Measurements from ENCODE around the gene ENHO.
"Not testable (repeated sequence)": the region's sequence is repeated elsewhere in the genome, so short reads cannot be mapped to it uniquely, and the experiment has no call there.

Gene ENHO

DNA sequence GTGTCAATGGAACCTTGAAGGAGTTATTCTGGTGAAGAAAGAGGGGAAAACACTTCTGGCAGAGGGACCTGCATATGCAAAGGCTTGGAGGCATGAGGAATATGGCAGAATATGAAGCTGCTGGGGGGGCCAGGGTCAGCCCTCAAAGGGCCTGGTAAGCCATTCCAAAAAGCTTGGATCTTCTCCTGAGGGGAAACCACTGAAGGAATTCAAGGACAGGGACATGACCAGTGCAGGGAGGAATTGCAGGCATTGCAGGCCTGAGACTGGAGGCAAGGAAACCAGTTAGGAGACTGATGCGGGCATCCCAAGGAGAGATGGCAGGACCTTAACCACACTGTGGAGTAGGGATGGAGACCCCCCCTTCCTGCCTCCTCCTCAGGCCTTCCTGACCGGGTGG is 21.4 kb downstream of the ENHO start:
- no peak for TF ChIP-seq ZNF274 (IDR thresholded peaks at IDR 0.05; ENCODE audit: low read depth, low read length)
- no peak overlapping the region for H3K4me3 ChIP-seq (ENCODE audit: low read length)

DNA sequence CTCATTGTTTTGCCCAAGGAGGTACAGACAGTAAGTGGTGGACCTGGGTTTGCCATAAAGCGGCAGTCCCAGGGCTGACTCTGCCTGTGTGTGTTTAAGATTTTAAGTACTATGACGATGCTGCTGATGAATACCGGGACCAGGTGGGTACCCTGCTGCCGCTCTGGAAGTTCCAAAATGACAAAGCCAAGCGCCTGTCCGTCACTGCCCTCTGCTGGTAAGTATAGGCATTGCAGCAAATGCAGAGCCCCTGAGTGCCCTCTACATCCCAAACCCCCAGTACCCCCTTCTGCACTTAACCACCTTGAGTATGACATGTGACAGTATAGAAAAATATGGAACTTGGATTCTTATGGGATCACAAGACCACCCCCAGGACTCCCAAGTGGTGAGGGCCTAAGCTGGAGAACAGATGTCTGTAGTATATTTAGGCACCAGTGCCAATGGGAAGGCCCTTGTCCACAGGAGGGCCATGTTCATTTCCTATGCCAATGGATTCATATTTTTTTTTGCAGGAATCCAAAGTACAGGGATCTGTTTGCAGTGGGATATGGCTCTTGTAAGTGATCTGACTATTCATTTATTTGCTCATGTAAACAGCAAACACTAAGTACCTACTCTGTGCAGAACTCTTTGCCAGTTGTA is 22.0 kb downstream of the ENHO start:
- TF ChIP-seq ZNF274 (IDR thresholded peaks at IDR 0.05; ENCODE audit: low read depth, low read length), result no peak
- H3K4me3 ChIP-seq (ENCODE audit: low read length), result no peak overlapping the region

DNA sequence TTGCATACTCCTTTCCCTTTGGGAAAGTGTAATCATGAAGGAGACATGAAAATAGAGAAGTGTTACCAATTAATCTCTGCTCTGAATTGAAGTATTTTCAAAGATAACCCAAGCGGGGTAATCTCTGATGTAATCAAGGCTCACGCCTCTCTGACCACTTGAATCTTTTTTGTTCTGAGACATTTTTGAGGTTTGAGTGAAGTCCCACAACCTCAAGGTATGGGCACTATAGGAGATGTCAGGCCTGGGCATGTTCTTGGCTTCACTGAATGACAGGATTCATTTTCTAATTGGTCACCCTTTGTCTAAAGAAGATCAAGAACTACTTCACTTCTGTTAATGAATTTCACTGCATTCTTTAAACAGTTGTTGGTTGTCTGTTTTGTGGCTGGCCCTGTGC is 23.7 kb downstream of the ENHO start:
- no peak overlapping the region for H3K4me3 ChIP-seq (ENCODE audit: low read length)
- no peak for TF ChIP-seq ZNF274 (IDR thresholded peaks at IDR 0.05; ENCODE audit: low read depth, low read length)

DNA sequence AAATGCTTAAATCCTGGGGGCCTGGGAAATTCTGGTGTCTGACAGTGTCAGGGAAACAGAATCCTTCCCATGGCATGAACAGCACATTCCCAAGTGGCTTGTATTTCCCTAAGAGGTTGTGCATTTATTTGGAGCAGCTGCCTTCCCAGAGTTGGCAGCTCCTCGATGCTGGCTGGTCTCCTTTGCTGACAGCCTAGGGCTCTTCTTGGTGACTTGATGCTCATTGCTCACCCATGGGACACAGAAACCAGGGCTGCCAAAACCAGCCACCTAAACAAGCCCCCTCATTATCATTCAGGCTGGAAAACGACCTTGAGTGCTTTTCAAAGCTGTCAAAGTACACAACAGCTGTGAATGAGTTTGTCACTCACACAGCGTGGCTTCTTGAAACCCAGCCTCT is 24.2 kb downstream of the ENHO start:
- TF ChIP-seq ZNF274 (IDR thresholded peaks at IDR 0.05; ENCODE audit: low read depth, low read length), result no peak
- no peak overlapping the region for H3K4me3 ChIP-seq (ENCODE audit: low read length)

DNA sequence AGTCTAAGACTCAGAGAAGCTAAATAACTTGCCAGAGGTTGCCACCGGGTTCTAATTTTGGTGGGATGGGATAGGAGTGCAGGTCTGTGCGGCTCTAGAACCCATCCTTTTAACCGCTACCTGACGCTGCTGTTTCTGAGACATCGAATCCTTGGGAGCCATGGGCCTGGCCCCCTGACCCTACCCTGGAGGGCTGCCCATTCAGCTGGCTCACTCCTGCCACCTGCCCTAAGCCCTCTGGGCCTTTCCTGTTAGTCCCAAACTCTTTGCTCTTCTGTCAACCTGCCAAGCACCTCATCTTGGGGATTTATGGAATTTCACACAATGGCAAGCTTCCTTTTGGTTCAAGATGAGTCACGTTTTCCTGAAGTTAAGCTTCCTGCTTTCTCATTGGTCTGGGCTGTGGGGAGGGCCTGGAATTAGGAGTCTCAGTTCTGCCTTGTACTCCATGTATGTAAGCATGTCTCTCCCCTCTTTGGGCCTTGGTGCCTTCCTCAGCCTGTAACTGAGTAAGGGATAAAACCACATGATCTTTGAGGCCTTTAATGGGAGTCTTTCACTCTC is 26.6 kb downstream of the ENHO start:
- H3K4me3 ChIP-seq (ENCODE audit: low read length), result no peak overlapping the region
- TF ChIP-seq ZNF274 (IDR thresholded peaks at IDR 0.05; ENCODE audit: low read depth, low read length), result no peak

DNA sequence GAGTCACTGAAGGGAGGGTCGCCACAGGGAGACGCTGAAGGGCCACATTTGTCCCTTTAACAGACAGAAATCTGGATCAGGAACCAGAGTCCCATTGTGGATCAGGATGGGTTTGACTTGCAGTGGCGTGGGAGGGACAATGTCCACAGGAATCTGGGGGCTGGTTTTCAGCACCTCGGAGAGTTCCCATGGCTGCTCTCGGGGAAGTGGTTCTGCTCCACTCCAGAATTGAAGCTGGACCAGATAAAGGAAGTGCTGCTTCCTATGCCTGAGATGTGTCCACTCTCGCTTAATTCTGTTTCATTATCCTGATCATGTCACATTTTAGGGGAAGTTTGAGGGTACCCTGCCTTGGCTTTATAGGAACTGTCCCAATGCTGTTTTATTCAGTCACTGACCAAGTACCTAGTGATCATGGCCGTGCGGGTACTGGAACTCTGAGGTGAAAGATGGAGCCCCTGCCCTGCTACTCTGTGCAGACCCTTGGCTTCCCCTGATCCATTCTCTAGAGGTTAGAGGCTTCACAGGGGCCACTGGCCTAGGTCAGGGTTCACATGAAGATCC is 28.7 kb downstream of the ENHO start:
- H3K4me3 ChIP-seq (ENCODE audit: low read length), result no peak overlapping the region
- no peak for TF ChIP-seq ZNF274 (IDR thresholded peaks at IDR 0.05; ENCODE audit: low read depth, low read length)

DNA sequence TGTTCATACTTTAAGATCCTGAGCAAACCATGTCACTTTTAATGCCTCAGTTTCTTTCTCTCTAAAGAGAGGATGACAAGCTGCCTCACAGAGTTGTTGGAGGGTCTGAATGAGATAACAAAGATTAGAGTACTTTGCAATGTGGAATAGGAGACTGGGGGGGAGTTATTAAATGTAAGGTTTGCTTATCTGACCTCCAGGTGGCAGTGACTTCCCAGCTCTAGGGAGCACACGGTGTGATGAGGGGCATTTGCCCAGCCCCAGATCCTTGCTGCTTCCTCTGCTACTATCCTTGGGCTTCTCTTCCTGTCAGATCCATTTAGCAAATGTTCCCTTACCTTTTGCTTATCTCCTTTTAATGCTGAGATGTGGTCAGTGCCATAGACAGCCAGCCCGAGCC is 30.7 kb downstream of the ENHO start:
- no peak for TF ChIP-seq ZNF274 (IDR thresholded peaks at IDR 0.05; ENCODE audit: low read depth, low read length)
- no peak overlapping the region for H3K4me3 ChIP-seq (ENCODE audit: low read length)

DNA sequence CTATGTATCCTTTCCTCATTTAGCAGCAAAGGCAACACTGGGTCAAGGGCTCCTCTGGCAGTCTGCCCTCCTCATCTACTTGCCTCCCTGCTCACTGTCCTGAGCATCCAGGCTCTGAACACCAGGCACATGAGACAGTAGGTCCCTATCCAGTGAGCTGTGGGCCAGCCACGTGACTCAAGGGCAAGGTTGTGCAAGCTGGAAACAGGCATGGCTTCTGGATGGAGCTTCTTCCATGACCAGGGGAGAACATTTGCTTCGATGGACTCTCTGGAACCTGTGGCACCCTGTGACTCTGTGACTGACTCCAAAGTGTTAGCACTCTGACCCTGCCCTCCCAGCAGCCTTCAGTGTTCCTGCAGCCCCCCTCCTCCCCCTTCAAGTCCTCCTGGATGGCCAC is 31.2 kb downstream of the ENHO start:
- no peak for TF ChIP-seq ZNF274 (IDR thresholded peaks at IDR 0.05; ENCODE audit: low read depth, low read length)

DNA sequence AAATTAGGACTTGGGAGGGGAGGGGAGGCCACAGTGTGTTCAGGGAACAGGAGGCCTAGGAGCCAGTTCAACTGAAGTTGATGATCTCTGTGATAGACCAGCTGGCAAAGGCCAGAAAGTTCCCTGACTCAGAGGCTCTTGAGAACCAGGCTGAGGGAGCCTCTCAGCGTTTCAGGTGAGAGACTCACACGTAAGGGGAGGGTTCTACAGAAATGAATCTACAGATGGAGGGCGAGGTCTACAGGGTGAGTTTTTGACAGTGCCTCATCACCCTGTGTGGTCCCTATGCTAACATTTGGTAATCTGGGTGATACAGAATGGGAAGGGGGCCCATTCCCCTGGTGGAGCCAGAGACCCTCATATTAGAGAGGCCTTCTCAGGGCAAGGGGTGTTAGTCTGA is 32.0 kb downstream of the ENHO start:
- TF ChIP-seq ZNF274 (IDR thresholded peaks at IDR 0.05; ENCODE audit: low read depth, low read length), result no peak

More for the DNA sequence above, 31.2 kb downstream of the ENHO start:
- H3K4me3 ChIP-seq (ENCODE audit: low read length), result no peak overlapping the region

DNA sequence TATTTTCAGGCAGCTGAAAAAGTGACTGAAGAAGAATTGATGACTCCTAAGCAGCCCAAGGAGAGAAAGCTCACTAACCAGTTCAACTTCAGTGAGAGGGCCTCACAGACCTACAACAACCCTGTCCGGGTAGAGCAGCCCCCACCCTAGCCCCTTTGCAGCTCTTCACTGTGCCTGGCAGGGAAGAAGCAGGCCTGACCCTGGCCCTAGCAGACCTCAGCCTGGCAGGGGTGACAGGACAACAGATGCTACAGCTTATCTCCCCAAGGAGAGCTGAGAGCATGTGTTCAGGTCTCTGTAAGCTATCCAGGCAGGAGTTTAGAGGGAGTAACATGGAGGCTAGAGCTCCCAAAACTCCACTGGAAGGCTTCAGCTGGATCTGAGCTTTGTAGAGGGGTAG is 32.4 kb downstream of the ENHO start:
- no peak overlapping the region for H3K4me3 ChIP-seq (ENCODE audit: low read length)
- no peak for TF ChIP-seq ZNF274 (IDR thresholded peaks at IDR 0.05; ENCODE audit: low read depth, low read length)

More for the DNA sequence above, 32.0 kb downstream of the ENHO start:
- no peak overlapping the region for H3K4me3 ChIP-seq (ENCODE audit: low read length)

DNA sequence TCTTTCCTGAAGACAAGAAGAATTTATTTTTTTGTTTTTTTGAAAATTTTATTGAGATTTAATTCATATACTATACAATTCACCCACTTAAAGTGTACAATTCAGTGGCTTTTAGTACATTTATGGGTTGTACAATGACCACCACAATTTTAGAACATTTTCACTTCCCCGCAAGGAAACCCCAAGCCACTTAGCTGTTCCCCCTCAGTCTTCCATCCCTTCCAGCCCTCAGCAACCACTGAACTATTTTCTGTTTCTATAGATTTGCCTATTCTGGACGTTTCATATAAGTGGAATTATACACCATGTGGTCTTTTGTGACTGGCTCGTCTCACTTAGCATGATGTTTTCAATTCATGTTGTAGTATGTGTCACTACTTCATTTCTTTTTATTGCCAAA is 36.2 kb downstream of the ENHO start:
- TF ChIP-seq ZNF274 (IDR thresholded peaks at IDR 0.05; ENCODE audit: low read depth, low read length), result no peak
- no peak overlapping the region for H3K4me3 ChIP-seq (ENCODE audit: low read length)

DNA sequence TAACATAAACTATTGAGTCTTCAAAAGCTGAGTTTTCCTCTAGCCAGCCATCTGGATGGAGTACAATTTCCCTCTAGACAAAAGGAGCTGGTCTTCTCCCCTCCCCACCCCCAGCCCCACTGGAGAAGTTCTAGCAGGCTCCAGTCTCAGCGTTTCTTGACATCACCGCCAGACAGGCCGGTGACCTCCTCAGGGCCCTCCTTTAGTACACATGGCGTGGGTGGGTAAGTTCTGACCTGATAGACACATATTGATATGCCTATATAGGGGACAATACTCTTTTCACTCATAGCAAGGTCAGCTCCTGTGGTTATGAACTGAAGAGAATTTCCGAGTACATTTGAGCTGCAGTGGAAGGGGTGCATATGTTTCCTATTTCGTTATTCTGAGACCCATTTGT is 37.0 kb downstream of the ENHO start:
- TF ChIP-seq ZNF274 (IDR thresholded peaks at IDR 0.05; ENCODE audit: low read depth, low read length), result no peak
- H3K4me3 ChIP-seq (ENCODE audit: low read length), result no peak overlapping the region

DNA sequence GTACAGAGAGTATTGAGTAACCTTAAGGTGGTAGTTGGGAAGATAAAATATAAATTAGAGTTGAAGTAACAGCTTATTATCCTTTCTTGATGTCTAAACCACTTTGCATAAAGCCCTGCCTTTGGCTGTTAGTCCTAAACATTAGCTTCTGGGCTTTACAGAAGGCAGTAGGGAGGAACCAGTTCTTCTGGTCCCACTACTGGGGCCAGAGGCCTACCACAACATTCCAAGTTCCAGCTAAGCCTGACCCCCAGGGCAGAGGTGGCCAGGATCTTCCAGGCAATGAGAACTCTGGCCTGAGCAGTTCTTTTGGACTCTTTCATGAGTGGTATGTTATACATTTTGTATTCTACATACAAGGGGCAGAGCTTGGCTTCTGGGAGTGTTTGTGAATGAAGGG is 38.1 kb downstream of the ENHO start:
- H3K4me3 ChIP-seq (ENCODE audit: low read length), result no peak overlapping the region
- TF ChIP-seq ZNF274 (IDR thresholded peaks at IDR 0.05; ENCODE audit: low read depth, low read length), result no peak

DNA sequence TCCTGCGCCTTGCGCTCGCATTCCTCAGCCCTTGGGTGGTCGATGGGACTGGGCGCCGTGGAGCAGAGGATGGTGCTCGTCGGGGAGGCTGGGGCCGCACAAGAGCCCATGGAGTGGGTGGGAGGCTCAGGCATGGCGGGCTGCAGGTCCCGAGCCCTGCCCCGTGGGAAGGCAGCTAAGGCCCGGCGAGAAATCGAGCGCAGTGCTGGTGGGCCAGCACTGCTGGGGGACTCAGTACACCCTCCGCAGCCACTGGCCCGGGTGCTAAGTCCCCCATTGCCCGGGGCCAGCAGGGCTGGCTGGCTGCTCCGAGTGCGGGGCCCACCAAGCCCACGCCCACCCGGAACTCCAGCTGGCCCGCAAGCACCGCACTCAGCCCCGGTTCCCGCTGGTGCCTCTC is 40.0 kb downstream of the ENHO start:
- H3K4me3 ChIP-seq (ENCODE audit: low read length), result not testable (repeated sequence)

DNA sequence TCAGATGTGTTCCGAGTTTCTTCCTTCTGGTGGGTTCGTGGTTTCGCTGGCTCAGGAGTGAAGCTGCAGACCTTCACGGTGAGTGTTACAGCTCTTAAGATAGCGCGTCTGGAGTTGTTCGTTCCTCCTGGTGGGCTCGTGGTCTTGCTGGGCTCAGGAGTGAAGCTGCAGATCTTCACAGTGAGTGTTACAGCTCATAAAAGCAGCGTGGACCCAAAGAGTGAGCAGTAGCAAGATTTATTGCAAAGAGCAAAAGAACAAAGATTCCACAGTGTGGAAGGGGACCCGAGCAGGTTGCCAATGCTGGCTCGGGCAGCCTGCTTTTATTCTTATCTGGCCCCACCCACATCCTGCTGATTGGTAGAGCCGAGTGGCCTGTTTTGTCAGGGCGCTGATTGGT is 41.2 kb downstream of the ENHO start:
- not testable (repeated sequence) for H3K4me3 ChIP-seq (ENCODE audit: low read length)

DNA sequence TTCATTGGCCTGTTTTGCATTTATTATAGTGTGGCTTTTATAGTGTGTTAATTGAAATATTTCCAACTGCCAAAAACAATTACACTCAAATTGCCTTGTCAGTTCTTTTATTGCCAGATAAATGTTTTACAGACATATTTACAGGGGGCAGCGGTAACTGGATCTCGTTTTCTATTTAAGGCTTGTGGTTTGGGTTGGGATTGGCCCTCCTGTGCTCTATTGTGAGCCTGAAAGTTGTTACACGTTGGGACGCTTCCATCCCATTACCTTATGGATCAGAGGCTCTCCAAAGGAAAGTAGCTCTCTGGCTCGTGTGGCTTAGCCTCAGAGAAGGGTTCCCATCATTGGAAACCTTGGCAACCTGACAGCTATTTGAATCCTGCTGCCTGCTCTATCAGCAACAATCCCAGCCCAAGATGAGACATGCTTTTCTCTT is 43.3 kb downstream of the ENHO start:
- TF ChIP-seq ZNF274 (IDR thresholded peaks at IDR 0.05; ENCODE audit: low read depth, low read length), result no peak
- H3K4me3 ChIP-seq (ENCODE audit: low read length), result no peak overlapping the region

All from GM08714 (cell line).